HG03039 (cell line): ENCODE measurements around the gene POLD2.
"Not testable (repeated sequence)": the region's sequence is repeated elsewhere in the genome, so short reads cannot be mapped to it uniquely, and the experiment has no call there.

Experiments
- ATAC-seq: cut with Tn5 transposase; IDR thresholded peaks from one replicate; pipeline ENCODE4 v1.9.1; 2021; ENCODE audit warnings: mild to moderate bottlenecking, moderate library complexity; ENCODE audit not compliant: unreplicated experiment

The POLD2 gene

DNA sequence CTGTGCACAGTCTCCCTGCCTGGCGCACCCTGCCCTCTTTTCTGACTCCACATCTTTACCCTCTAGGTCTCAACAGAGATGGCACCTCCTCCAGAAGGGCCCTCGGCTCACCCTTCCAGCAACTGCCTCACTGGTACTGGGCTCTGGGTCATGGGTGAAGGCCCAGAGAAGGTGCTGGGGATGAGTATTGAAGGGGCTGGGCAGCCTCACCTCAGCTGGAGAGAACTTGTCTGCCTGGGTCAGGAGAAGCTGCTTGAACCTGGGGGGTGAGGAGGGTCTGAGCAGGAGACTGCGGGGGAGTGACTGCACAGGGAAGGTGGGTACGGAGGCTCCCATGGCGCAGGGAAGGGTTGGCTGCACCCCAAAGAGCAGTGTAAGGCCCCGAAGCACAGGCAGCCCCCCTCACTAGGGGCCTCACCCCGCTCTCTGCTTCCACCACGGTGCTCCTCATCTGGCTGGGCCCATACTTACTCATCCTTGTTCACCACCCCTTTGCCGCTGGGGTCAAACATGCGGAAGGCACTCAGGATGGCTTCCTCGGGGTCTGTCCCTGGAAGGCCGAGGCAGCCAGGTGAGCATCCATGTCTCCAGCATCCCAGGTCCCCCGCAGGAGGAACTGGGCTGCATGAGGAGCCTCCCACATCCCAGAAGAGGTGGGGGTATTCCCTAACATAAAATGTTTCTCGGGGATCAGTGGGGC lies 16.1 kb upstream of the POLD2 start:
- ATAC-seq, result no peak

DNA sequence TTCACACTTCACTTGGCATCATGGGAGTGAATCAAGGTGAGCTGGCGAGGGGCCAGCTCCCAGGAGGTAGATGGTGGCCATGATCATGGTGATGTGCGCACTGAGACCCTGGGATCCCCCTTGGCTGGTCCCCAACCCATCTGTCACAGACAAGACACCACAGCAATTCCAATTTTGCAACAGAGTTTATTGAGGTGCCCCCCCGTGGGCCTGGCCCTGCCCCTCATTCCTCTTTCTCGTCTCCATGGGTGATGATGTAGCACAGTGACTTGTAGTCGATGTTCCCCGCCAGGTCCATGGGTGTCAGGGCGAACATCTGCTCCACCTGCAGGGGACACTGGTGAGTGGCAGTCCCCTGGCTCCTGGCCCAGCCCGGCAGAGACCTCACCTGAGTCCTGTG lies 15.3 kb upstream of the POLD2 start:
- no peak for ATAC-seq

DNA sequence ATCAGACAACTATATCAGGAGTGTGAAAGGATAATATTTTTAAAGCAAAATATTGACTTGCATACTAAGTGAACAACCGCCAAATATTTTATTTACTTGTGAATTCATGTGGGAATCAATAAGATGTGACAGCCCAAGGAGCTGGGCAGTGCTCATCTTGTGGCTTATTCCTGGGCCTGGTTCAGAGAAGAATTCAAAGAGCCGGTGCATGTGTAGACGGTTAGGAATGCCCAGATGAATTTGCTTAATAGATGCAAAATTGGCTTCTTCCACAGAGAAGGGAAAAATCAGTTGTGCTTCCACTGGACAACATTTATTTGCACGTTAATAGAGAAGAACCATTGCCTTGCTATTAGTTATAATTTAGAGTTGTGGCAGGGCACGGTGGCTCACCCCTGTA lies 13.4 kb upstream of the POLD2 start:
- ATAC-seq, result no peak

DNA sequence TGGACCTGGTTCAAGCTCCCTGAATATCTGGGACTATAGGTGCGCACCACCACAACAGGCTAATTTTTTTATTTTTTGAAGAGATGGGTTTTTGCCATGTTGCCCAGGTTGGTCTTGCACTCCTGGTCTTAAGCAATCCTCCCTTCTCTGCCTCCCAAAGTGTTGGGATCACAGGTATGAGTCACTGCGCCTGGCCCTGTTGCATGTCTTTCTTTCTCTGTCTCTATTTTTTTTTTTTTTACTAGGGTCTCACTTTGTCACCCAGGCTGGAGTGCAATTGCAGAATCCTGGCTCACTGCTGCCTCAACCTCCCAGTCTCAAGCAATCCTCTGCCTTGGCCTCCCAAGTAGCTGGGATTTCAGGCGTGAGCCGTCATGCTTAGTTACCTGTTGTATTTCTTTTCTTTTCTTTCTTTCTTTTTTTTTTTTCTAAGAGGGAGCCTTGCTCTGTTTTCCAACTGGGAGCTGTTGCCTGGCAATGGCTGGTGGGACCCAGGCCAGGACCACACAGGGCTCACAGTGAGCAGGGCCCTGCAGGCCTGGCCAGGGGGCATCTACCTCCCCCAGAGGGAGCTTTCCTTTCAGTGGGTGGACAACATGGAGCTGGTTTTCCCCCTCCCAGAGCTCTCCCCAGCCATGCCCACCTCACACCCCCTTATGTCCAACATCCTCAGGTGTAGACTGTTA lies 11.7 kb upstream of the POLD2 start:
- no peak for ATAC-seq

DNA sequence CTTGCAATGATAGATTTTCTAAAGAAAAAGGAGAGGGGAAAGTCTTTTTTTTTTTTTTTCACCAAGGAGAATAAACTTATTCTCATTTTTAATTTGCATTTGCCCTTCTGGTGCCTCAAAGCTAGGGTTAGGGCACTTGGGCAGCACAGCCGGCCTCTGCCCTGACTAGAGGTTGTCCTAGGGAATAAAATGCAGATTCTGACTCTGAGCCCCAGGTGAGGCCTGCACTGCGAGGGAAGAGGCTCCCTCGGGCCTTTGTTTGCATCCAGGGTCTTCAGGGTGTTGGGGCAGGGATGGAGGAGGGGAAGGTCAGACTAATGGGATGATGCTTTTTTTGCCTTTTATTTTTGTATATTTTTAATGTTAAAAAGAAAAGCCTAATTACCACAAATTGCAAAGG lies 9.9 kb upstream of the POLD2 start:
- no peak for ATAC-seq

DNA sequence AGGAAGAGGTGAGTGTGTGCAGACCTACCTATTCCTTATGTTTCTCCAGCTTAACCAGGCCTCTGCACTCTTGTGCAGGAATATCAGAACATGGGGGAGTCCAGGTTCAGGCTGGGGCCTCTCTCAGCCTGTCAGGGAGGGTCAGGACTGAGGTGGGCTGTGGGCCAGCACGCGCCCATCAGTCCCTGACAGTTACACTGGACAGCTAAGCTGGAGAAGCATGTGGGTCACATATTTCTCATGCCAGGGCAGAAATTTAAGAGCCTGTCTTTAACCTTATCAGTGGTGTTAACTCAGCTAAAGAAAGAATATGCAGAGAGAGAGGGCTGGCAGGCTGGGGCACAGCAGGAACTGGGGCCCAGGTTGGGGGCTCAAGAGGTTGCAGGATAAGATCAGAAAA lies 8.7 kb upstream of the POLD2 start:
- ATAC-seq, result no peak

DNA sequence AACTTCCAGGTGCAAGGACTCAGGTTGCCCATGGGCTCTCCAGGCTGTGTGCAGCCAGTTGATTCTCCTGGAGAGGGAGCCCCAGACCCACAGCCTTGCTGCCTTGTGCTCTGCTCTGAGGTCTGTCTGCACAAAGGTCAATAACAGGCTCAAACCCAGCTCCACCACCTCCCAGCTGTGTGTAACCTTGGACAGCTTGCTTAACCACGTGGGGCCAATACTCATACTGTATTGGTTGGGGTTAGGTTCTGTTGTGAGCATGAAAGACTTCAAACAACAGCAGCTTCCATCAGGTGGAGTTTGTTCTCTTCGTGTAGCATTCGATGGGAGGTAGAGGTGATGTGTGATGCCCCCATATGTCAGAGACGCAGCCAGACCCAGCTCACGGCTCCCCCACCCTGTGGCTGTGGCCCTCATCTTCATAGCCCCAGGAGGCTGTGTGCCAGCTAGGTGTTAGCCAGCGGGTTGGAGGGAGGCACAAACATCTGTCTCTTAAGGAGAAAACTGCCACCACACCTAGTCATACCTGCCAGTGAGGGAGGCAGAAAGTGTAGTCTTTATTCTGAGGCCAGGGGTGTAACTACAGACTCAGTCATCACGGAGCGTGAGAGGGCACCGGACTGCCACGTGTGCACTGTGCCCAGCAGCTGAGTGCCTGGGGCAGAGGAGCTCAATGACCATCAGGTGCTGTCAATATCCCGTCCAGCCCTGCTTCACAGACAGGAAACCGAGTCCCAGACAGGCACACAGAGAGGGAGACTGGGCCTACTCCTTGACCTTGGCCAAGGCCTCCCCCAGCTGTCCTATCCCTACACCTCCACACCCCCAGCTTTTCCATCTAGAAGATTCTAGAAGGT lies 8.1 kb upstream of the POLD2 start:
- ATAC-seq, result no peak

DNA sequence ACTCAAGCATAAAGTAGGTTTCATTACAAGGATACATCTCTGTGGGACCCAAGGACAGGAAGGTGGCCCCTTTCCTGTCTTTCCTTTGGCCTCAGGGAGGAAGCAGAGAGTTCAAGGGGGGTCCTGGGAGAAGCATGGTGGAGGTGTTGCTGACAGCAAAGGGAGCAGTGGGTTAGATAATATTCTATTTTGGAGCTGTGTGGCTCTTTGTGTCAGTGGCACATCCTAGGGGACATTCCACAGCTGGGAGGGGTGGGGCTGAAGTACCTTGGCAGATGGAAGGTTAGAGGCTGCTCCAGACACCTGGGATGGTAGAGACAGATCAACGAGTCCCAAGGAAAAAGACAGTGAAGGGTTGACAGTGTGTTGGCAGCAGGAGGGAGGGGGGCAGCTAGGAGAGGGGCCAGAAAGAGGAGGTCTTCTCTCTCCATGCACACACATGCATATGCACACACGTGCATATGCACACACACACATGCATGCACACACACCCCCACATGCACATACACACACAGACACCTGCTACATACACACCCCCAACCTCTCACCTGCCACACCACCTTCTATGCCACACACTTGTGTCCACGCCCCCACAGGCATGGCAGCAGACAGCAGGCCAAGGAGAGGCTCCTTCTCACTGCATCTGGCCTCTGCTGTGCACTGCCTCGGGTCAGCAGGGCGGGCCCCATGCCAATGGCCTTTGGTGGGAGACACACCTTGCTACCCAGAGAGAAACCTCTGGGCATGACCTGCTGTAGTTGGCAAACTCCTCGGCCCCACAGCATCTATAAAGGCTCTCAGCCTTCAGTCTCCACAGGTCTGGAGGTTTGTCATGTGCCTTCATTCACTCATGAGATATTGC lies 5.6 kb upstream of the POLD2 start:
- ATAC-seq, result no peak

DNA sequence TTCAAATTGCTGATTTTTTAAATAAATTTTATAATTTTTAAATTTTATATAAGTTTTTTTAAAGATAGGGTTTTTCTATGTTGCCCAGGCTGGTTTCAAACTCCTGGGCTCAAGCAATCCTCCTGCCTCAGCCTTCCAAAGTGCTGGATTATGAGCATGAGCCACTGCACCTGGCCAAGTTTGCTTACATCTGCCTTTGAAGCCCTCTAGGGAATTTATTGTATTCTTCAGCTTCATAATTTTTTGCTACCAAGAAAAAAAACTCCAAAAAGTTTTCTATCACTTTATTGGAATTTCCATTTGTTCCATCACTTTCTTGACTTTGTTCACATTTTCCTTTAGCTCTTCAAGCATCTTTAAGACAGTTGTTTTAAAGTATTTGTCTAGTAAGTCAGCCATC lies 3.8 kb upstream of the POLD2 start:
- ATAC-seq, result no peak

DNA sequence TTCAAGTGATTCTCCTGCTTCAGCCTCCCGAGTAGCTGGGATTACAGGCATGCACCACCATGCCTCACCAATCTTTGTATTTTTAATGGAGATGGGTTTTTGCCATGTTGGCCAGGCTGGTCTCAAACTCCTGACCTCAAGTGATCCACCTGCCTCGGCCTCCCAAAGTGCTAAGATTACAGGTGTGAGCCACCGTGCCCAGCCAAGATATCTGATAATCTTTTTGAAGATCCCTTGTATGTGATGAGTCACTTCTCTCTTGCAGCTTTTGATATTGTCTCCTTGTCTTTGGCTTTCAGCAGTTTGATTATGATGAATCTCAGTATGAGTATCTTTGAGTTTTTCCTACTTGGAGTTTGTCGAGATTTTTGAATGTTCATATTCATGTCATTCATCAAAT lies 3.2 kb upstream of the POLD2 start:
- ATAC-seq, result not testable (repeated sequence)

DNA sequence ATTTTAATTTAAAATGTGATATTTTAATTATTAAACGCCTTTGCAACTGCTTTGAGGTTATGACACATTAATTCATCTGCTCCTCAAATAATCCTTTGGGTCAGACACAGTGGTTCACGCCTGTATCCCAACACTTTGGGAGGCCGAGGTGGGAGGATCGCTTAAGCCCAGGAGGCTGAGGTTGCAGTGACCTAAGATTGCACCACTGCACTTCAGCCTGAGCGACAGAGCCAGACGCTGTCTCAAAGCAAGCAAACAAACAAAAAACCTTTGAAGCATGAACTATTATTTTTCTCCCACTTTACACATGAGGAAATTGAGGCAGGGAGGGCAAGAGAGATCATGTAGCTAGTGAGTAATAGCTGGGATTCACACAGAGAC lies 1.5 kb upstream of the POLD2 start:
- ATAC-seq, result no peak

DNA sequence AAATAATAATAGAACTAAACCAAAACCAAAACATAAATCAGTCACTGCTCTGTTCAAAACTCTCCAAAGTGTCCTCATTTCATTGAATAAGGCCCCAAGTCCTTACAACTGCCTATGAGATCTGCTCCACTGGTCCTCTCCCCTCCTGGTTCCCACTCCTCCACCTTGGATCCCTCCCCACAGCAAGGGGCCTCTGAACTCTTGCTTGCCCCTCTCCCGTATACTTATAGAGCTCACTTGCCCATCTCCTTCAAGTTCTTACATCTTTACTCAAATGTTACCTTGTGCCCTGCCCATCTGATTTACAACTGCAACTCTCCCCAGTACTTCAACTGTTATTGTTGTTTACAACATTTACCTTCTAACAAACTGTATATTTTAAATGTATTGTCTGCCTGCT lies 819 bp downstream of the POLD2 start:
- ATAC-seq, result no peak

DNA sequence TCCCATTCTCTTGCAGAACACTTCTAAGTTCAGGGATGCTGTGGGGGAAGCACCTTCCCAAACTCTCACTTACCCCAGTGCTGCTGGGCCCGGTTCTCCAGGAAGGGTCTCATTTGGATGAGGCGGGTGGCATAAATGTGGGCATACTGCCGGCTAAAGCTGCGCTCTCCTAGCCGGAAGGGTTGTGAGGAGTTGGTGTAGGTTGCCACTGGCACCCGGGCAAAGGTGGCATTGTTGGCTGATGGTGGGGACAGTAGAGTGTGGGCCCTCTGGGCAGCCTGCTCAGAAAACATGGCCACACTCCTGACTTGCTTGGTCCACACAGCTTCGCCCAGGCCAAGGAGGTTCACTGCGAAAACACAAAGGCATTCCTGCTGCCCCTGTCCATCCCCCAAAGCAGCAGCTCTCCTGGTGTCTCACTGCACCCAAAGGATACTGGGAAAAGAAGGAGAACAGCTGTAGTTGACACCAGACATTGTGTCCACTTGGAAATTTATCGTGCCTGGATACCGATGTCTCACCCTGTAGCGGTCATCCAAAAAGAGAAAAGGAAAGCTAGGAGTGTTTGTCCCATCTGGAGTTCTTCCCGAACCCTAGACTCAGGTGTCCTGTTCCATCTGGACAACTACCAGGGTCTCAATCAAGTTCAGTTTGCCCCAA lies 1.5 kb downstream of the POLD2 start:
- ATAC-seq, result no peak

DNA sequence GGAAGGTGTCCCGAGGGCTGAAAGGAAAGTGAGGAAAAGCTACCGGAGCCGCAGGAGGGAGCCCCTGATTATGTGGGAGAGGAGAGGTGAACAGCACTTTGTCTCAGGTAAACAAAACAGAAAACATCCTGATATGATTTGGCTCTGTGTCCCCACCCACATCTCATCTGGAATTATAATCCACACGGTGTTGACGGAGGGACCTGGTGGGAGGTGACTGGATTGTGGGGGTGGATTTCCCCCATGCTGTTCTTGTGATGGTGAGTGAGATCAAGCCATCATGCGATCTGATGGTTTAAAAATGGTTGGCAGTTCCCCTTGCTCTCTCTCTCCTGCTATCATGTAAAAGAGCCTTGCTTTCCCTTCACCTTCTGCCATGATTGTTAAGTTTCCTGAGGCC lies 3.0 kb downstream of the POLD2 start:
- ATAC-seq, result no peak

DNA sequence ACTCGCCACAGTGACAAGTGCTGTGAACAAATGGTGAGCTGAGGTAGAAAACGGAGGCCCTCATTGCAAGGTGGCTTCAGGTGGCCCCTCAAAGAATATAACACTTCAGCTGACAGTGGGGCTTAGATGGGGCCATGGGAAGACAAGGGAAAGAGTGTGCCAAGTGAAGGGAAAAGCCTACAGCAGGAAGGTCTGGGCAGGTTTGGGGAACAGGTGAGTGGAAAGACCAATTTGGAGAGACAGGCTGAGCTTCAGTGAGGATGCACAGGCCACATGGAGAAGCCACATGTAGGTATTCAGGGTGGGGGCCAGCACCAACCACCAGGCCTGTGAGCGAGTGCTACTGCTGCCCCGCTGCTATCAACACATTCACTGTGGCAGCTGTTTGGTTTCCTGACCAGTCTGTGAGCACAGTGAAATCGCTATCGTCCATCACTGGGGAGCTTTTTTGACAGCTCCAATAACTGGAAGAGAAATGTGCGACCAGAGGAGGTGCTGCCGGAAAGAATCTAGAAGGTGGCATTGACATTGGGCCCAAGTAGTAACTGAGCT lies 3.4 kb downstream of the POLD2 start:
- ATAC-seq, result no peak

DNA sequence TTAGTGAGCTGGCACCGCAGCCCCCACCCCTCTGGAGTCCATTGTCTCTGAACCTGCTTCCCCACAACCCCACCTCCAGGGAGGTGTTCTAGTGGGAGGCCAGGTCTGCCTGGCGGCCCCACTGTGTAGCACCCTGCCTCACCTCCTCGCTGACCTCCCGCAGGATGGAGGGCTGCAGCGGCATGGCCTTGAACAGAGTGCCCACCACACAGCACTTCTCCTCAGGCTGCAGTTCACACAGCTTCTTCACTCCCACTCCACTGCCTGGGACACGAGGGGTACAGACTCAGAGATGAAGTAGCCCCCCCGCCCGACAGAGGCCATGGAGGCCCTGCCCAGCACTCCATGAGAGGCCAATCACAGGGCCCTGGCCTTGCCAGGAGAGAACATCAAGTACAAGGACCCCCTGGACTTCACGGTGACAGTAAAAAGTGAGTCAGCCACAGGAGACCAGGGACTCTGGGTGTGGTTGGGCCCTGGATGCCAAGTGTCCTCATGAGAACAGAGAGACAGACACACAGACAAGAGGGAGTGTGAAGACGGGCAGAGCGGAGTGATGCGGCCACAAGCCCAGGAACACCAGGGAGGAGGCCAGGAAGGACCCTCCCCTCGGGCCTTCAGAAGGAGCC lies 5.4 kb downstream of the POLD2 start:
- ATAC-seq, result no peak

DNA sequence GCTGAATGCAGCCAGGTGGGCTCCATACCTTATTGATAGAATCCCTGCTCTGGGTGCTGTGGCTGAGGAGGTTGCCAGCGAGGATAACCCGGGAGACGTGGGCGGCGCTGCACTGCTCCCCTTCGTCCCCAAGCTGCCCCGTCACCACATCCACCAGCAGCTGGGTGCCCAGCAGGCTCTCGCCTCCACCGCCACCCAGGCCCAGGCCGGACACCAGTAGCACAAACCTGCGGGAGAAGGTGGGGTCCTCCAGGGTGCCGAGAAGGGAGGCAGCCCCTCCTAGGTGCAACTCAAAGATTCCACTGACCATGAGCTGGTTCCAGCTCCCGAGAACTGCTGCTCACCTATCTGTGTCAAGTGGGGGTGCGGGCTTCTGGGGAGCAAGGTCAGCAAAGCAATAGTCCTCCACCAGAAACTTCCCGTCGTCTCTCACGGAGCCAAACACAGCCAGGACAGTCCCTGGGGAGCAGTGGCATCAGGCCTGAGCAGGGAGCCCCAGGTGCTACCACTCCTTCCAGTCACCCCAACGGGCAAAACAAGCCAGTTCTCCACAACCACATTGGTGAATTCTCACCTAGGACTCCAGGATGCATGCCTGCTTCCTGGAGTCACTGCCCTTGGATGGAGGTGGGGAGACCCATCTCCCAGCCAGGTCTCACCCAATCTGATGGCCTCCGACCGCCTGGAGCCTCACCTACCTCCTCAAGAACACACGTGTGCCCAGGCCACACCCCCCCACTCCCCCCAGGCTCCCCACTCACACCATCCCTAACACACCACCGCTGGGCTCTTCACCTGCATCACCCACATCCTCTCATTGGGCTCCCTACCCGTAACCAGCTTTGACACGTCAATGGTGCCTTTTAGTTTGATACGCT lies 6.3 kb downstream of the POLD2 start:
- no peak for ATAC-seq

DNA sequence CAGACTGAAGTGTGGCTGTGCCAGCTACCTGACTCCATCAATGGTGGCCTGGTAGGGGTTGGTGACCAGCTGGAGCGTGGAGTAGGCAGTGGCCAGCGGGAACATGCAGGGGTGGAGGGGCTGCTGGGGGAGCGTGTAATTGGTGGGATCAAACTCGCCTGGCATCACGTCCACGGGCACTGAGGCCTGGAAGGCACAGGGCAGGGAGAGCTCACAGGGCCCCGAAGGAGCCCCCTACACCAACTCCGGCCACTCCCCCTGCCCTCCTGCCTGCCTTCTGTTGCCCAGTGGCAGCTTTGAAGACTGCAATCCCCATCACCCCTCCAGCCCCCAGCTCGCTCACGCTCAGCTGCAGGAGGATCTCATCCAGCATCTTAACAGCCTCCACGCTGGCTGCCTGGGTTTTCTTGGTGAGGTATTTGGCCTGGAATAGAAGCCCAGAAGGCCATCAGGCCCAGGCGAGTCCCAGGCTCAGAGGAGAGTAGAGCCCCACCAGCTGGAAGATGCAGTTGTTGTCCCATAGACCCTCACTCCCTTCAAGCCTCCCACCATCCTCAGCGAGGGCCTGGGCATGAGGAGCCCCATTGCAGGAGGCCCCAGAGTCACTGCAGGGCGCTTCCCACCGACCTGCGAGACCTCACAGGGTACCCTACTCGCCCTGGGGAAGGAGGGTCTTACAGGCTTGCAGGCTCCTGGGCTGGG lies 7.1 kb downstream of the POLD2 start:
- no peak for ATAC-seq
